CD4-positive, alpha-beta T cell treated with Interleukin-21 for 1 hour (primary cell): ENCODE data around the gene FBXL19.

Experiments used
- DNase-seq: peaks from one replicate; pipeline ENCODE4 v3.0.0-alpha.2; 2020

Gene FBXL19

GRCh38 chr16:30895627-30896260 lies 27.6 kb upstream of the FBXL19 start:
- peak; percentile 25 for DNase-seq

- DNase-seq, result no peak
These were observed 27.0 kb upstream of the FBXL19 start, which contains the start of gene CTF1 for GRCh38 chr16:30896261-30896888. TSS of gene CTF1 (plus strand) at chr16:30896614. CDS start at chr16:30896644, 30 bp downstream.

GRCh38 chr16:30896889-30897733 lies 26.3 kb upstream of the FBXL19 start:
- DNase-seq, result peak; percentile 83

GRCh38 chr16:30899794-30900193 lies 23.6 kb upstream of the FBXL19 start:
- DNase-seq, result no peak

- no peak for DNase-seq
These were observed 22.8 kb upstream of the FBXL19 start for GRCh38 chr16:30900588-30900987.

GRCh38 chr16:30901201-30902028 lies 22.0 kb upstream of the FBXL19 start:
- DNase-seq, result no peak

- peak; percentile 62 for DNase-seq
These were observed 21.1 kb upstream of the FBXL19 start for GRCh38 chr16:30902029-30902972.

- DNase-seq, result no peak
These were observed 20.4 kb upstream of the FBXL19 start for GRCh38 chr16:30903002-30903401.

GRCh38 chr16:30903596-30903995 lies 19.8 kb upstream of the FBXL19 start:
- DNase-seq, result no peak

- no peak for DNase-seq
These were observed 19.1 kb upstream of the FBXL19 start for GRCh38 chr16:30904114-30904780.

GRCh38 chr16:30907064-30907463 lies 16.3 kb upstream of the FBXL19 start:
- no peak for DNase-seq

GRCh38 chr16:30910427-30911029 lies 12.8 kb upstream of the FBXL19 start:
- no peak for DNase-seq

GRCh38 chr16:30912794-30913412 lies 10.5 kb upstream of the FBXL19 start:
- DNase-seq, result no peak

- DNase-seq, result no peak
These were observed 8.5 kb upstream of the FBXL19 start for GRCh38 chr16:30914830-30915229.

- DNase-seq, result no peak
These were observed 4.8 kb upstream of the FBXL19 start for GRCh38 chr16:30918614-30919013.

- DNase-seq, result no peak
These were observed 2.5 kb upstream of the FBXL19 start for GRCh38 chr16:30920891-30921290.

- no peak for DNase-seq
These were observed 2.0 kb upstream of the FBXL19 start for GRCh38 chr16:30921459-30921747.

GRCh38 chr16:30921748-30922419 lies 1.5 kb upstream of the FBXL19 start:
- DNase-seq, result peak; percentile 89

- DNase-seq, result peak; percentile 100
These were observed 882 bp upstream of the FBXL19 start for GRCh38 chr16:30922420-30922959.
